Measurements from ENCODE around the gene PSMA2. TPM values are rescaled to one million over a fixed set of nuclear protein-coding genes. Genes with fewer than 3 reads are reported as not detected.

The PSMA2 gene
- total and polyA plus RNA-seq, 10 donors = 44.3 to 144 (median 59.5) TPM

GRCh38 chr7:42980084-42980483 lies 48.1 kb upstream of the PSMA2 start:
- TF ChIP-seq POLR2AphosphoS5 (IDR thresholded peaks at IDR 0.05) (no peak), CTCF (IDR thresholded peaks at IDR 0.05 in 8 of 11, conservative IDR thresholded peaks at IDR 0.05 in 3 of 11) (no peak), POLR2A (IDR thresholded peaks at IDR 0.05) (no peak)
- Histone ChIP-seq H3K9me3 (peaks cover 0 to 15% (median 9%) of the 10 kb centered on the region in 8 donors), H3K4me1 (no peaks in the 10 kb centered on the region)

GRCh38 chr7:42978496-42978895 lies 46.5 kb upstream of the PSMA2 start:
- intact Hi-C loops (cut with DNase I; ENCODE audit: low total_unique reads) = no loop called here
- no peak for DNase-seq

More at GRCh38 chr7:42980084-42980483, 48.1 kb upstream of the PSMA2 start:
- intact Hi-C loops (cut with DNase I; ENCODE audit: low total_unique reads) = no loop called here
- Histone ChIP-seq H3K4me3 (no peak overlapping the region), H3K36me3 (no peaks in the 10 kb centered on the region), H3K27ac (no peak overlapping the region), H3K27me3 (replicated peaks in 1 of 7) (no peaks in the 10 kb centered on the region)
- 50 to 98% (median 66%) methylated on average over 2 of the region's 2 CpGs for WGBS, 5 donors
- no peak for DNase-seq

GRCh38 chr7:42976371-42976770 lies 44.4 kb upstream of the PSMA2 start:
- peaks cover 0 to 11% (median 4%) of the 10 kb centered on the region in 6 donors for H3K4me1 ChIP-seq
- DNase-seq = no peak
- no peaks in the 10 kb centered on the region for H3K27me3 ChIP-seq (replicated peaks in 1 of 7)
- intact Hi-C loops (cut with DNase I; ENCODE audit: low total_unique reads) = no loop called here
- H3K4me3 ChIP-seq = no peak overlapping the region
- no peaks in the 10 kb centered on the region for H3K36me3 ChIP-seq
- no peaks in the 10 kb centered on the region for H3K9me3 ChIP-seq
- no peak for TF ChIP-seq POLR2AphosphoS5 (IDR thresholded peaks at IDR 0.05)
- no peak for TF ChIP-seq CTCF (IDR thresholded peaks at IDR 0.05 in 8 of 11, conservative IDR thresholded peaks at IDR 0.05 in 3 of 11)
- no peak for TF ChIP-seq POLR2A (IDR thresholded peaks at IDR 0.05)
- no peak overlapping the region for H3K27ac ChIP-seq
- 87 to 100% (median 92%) methylated on average over 3 of the region's 3 CpGs for WGBS, 5 donors

More at GRCh38 chr7:42978496-42978895, 46.5 kb upstream of the PSMA2 start:
- no peak overlapping the region for H3K4me3 ChIP-seq
- H3K9me3 ChIP-seq = peaks cover 0 to 3% (median 0%) of the 10 kb centered on the region in 8 donors
- H3K27ac ChIP-seq = no peak overlapping the region
- no peaks in the 10 kb centered on the region for H3K27me3 ChIP-seq (replicated peaks in 1 of 7)
- peaks cover 0 to 7% (median under 1%) of the 10 kb centered on the region in 6 donors for H3K4me1 ChIP-seq
- no peaks in the 10 kb centered on the region for H3K36me3 ChIP-seq
- TF ChIP-seq POLR2AphosphoS5 (IDR thresholded peaks at IDR 0.05) (no peak), POLR2A (IDR thresholded peaks at IDR 0.05) (no peak), CTCF (IDR thresholded peaks at IDR 0.05 in 8 of 11, conservative IDR thresholded peaks at IDR 0.05 in 3 of 11) (no peak)

GRCh38 chr7:42972699-42973500 lies 40.9 kb upstream of the PSMA2 start:
- Histone ChIP-seq H3K27ac (peak overlapping the region in 7 of 8 donors; percentile 49 to 73 (median 65)), H3K36me3 (no peaks in the 10 kb centered on the region), H3K27me3 (replicated peaks in 1 of 7) (no peaks in the 10 kb centered on the region), H3K4me3 (no peak overlapping the region), H3K4me1 (peaks cover 0 to 11% (median 4%) of the 10 kb centered on the region in 6 donors), H3K9me3 (no peaks in the 10 kb centered on the region)
- DNase-seq = no peak
- intact Hi-C loops (cut with DNase I; ENCODE audit: low total_unique reads) = no loop called here
- 33 to 60% (median 52%) methylated on average over 5 of the region's 5 CpGs for WGBS, 5 donors
- TF ChIP-seq POLR2AphosphoS5 (IDR thresholded peaks at IDR 0.05) = peak in 1 of 3 donors; percentile 79
- no peak for TF ChIP-seq POLR2A (IDR thresholded peaks at IDR 0.05)
